ENCODE results near the gene BMAL2. TPM values are rescaled to one million over a fixed set of nuclear protein-coding genes. Genes with fewer than 3 reads are reported as not detected.

The BMAL2 gene
- total RNA-seq, 2 donors from 2014 or later: 12.0 to 19.9 TPM

GRCh38 chr12:27355486-27355885 is 22.9 kb downstream of the BMAL2 start:
- Mint-ChIP-seq H3K4me1 (no peaks in the 10 kb centered on the region), H3K36me3 (ENCODE audit: low read depth) (no peaks in the 10 kb centered on the region), H3K27me3 (peaks cover 10% of the 10 kb centered on the region), H3K27ac (no peak overlapping the region), H3K4me3 (no peak overlapping the region), H3K9me3 (no peaks in the 10 kb centered on the region)
- ATAC-seq (replicated peaks): no peak

- Mint-ChIP-seq H3K4me1 (no peaks in the 10 kb centered on the region), H3K4me3 (no peak overlapping the region), H3K27ac (no peak overlapping the region), H3K36me3 (ENCODE audit: low read depth) (no peaks in the 10 kb centered on the region), H3K27me3 (peaks cover 10% of the 10 kb centered on the region), H3K9me3 (no peaks in the 10 kb centered on the region)
- no peak for ATAC-seq (replicated peaks)
These were observed 23.3 kb downstream of the BMAL2 start for GRCh38 chr12:27355979-27356378.

GRCh38 chr12:27359578-27360340 is 27.1 kb downstream of the BMAL2 start:
- H3K36me3 Mint-ChIP-seq (ENCODE audit: low read depth): no peaks in the 10 kb centered on the region
- H3K9me3 Mint-ChIP-seq: no peaks in the 10 kb centered on the region
- H3K27me3 Mint-ChIP-seq: peaks cover 5% of the 10 kb centered on the region
- no peaks in the 10 kb centered on the region for H3K4me1 Mint-ChIP-seq
- H3K4me3 Mint-ChIP-seq: no peak overlapping the region
- no peak overlapping the region for H3K27ac Mint-ChIP-seq
- no peak for ATAC-seq (replicated peaks)

GRCh38 chr12:27361372-27361771 is 28.7 kb downstream of the BMAL2 start:
- Mint-ChIP-seq H3K4me3 (no peak overlapping the region), H3K36me3 (ENCODE audit: low read depth) (no peaks in the 10 kb centered on the region), H3K27ac (no peak overlapping the region), H3K4me1 (no peaks in the 10 kb centered on the region), H3K27me3 (peaks cover 5% of the 10 kb centered on the region), H3K9me3 (no peaks in the 10 kb centered on the region)
- ATAC-seq (replicated peaks): no peak

- ATAC-seq (replicated peaks): no peak
- H3K9me3 Mint-ChIP-seq: no peaks in the 10 kb centered on the region
- no peaks in the 10 kb centered on the region for H3K4me1 Mint-ChIP-seq
- H3K4me3 Mint-ChIP-seq: no peak overlapping the region
- H3K36me3 Mint-ChIP-seq (ENCODE audit: low read depth): peaks cover 12% of the 10 kb centered on the region
- peaks cover 4% of the 10 kb centered on the region for H3K27me3 Mint-ChIP-seq
- H3K27ac Mint-ChIP-seq: no peak overlapping the region
These were observed 34.0 kb downstream of the BMAL2 start for GRCh38 chr12:27366621-27367020.

GRCh38 chr12:27367078-27367477 is 34.4 kb downstream of the BMAL2 start:
- Mint-ChIP-seq H3K27me3 (peaks cover 4% of the 10 kb centered on the region), H3K4me3 (no peak overlapping the region), H3K36me3 (ENCODE audit: low read depth) (peaks cover 14% of the 10 kb centered on the region), H3K27ac (no peak overlapping the region), H3K4me1 (no peaks in the 10 kb centered on the region), H3K9me3 (no peaks in the 10 kb centered on the region)
- ATAC-seq (replicated peaks): no peak

- Mint-ChIP-seq H3K9me3 (no peaks in the 10 kb centered on the region), H3K27me3 (no peaks in the 10 kb centered on the region), H3K36me3 (ENCODE audit: low read depth) (no peaks in the 10 kb centered on the region), H3K4me1 (no peaks in the 10 kb centered on the region), H3K4me3 (no peak overlapping the region), H3K27ac (no peak overlapping the region)
- no peak for ATAC-seq (replicated peaks)
These were observed 49.6 kb downstream of the BMAL2 start for GRCh38 chr12:27382171-27382795.

Other genes with a start within 250 kb of the BMAL2 start
- gene STK38L, start 88.5 kb upstream of the BMAL2 start, total RNA-seq: 10 to 100 TPM; 14.5 to 21.0 TPM
- under 1 TPM in 1 of 2 donors, not detected in 1; 0.41 TPM for gene SMCO2, start 113.9 kb downstream of the BMAL2 start, total RNA-seq
- 10 to 100 TPM; 13.8 to 21.8 TPM for gene PPFIBP1, start 191.4 kb downstream of the BMAL2 start, total RNA-seq

Data from activated T-helper 17 cell treated with anti-CD3 and anti-CD28 coated beads, Interleukin-2, amount 50 U/mL, for 72 hours (primary cell).